Germinal center (tissue), 1 donor: ENCODE measurements around the gene SERGEF.

Source experiments
- DNase-seq: peaks from one replicate; pipeline ENCODE4 v3.0.0; 2012; ENCODE audit warnings: mixed read lengths, low spot score

The SERGEF gene

DNA sequence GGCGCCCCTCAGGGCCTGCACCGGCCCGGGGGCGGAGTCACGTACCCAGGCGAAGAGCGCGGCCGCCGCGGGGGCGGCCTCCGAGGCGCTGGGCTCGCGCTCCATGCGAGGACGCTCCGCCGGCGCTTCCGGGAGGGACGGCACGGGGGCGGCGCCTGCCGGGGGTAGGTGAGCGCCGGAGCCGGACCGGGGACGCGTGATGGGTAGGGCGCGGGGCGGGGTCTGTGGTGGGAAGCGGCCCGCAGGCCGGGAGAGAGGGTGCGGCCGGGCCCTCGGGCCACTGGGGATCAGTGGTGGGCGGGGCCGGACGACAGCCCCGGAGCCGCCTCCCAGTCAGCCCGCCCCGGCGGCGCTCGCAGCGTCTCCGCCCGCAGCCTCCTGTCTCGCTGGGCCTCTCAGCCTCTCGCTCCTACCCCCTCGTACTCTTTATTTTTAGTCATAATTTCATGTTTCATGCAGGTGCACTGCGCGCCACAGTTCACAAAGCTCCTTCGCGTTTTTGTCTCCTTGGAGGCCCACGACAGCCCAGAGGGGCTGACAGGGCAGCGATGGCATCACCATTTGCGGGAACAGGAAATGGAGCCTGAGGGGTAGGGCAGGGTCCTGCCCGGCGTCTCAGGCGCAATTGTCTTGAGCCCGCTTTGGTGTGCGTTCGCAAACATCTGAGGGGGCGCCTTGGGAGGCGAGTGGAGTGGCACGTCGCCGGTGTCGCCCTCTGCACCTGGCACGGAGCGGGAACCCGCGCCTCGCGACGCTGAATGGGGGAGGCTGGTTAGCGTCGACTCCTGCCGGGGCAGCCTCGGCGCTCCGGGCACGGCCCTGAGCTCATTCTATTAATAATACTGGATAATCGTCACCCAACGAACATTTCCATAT, at the start of gene SERGEF:
Gene SERGEF (minus strand): TSS at position 142 of the 876 bp plus-strand sequence. CDS start 37 bp downstream, at position 105.
- DNase-seq = peak; percentile 95

DNA sequence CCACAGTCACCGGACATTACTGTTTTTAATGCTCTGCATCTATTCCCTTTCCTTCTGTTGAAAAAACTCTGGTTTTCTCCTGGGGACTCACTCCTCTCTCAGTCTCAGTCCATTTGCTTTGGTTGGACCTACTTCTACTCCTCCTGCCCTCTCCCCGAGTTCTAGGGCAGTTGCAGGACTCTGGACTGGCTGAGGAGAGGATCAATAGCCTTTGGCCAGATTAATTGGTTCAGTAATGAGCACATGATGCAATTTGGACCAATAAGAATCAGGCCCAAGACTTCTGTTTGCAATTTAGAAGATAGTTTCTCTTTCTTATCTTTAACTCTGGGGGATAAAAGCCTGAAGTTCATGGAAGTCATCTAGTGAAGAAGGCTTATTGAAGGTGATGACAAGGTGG, 48.5 kb upstream of the SERGEF start:
- no peak for DNase-seq

DNA sequence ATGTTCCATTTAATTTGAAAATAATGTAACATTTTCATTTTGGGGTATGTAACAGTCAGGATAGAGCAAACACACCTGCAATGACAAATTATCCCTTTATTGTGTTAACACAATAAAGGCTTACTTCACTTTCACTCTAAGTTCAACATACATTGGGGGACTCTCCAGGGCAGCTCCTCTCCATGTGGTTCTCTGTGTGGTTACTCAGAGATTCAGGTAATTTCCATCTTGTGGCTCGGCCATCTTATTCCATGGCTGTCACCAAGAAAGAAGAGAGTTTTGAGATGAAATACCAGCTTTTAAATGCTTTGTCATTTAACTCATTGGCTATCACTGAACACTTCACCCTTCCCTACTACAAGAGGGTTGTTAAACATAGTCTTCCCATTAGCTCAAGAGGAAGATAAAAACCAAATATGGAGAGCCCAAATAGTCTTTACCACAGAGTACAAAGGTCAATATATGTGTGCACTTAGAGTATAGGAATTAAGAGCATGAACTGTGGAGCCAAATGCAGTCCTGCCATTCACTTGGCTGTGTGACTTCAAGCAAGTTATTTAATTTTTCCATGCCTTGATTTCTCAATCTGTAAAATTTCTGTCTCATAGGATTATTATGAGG, 43.8 kb upstream of the SERGEF start:
- DNase-seq = no peak

DNA sequence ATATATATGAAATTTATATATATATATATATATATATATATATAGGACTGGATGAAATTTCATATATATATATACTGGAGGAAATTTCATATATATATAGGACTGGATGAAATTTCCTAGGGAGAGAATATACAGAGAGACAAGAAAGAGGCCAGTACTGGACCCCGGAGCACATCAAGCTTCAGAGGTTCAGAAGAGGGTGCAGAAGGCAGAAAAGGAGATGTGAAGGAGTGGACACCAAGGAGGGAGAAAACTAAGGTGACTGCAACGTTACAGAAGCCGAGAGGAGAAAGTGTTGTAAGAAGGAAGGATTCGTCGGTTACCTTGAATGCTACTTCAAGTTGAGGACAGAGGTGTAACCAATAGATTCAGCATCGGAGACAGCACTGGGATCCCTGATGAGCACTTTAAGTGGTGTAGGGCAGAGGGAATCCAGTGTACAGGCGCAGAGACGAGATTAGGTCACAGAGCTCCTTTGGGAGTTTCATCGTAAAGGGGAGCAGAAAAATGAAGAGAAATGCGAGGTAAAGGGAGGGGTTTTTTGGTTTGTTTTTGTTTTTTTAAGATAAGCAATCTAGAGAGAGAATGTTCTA, 41.8 kb upstream of the SERGEF start:
- no peak for DNase-seq

DNA sequence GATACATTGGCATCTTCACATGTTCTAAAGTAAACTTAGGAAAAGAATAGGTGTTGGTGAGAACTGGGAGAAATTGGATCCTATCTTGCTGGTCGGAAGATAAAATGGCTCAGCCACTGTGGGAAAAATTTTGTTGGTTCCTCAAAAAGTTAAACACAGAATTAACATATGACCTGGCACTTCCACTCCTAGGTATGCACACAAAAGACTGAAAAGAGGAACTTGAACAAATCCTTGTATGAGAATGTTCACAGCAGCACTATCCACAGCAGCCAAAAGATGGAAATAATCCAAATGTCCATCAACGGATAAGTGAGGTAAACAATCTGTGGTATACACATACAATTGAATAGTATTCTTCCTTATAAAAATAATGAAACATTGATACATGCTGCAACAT, 38.0 kb upstream of the SERGEF start:
- DNase-seq = no peak

DNA sequence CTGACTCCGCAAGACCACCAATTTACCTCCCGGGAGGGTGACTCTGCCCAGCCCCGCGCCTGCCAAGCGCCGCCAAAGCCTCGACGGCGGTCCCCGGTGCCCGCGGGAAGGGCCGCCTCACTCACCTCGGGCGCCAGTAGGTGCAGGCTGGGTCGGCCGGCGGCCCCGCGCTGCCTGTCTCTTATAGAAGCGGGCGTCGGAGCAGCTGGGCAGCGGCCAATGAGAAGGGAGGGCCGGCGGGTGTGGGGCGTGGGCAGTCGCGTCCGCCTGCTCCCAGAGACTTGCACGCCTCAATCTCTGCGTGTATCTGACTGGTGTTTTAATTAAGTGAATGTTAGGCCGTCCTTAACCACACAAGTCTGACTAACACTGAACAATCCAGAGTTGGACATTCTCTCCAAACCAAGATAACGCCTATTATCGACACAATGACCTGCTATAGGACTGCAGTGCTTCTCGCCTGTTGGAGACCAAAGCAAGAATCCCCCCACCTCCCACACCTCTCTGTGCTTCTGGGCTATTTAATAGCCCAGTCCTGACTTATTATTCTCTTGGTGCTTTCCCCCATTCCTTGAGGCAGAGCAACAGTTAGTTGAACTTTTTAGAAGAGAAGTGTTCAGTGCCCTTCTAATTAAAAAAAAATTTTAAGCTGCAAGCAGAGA, 33.4 kb upstream of the SERGEF start, which contains the start of gene TPH1:
Gene TPH1 (minus strand): TSS at position 154 of the 662 bp plus-strand sequence. CDS start 5,507 bp downstream, outside the sequence.
- no peak for DNase-seq

DNA sequence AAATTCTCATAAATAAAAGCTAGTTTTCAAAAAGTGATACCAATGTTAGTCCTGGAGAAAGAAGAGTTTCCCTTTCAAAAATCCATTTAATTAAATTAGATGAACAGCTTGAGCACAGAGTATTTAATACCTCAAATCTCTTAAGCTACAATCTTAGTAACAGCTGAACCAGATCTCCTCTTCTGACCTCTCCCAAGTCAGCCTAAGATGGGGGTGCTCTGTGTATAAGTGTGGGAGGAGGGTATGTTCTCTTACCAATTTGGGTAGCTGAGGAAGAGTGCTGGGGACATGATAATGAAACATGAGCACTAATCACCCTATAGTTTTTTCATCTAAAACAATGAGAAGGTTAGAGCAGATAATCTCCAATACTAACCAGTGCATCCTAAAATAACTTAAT, 23.6 kb upstream of the SERGEF start:
- no peak for DNase-seq

DNA sequence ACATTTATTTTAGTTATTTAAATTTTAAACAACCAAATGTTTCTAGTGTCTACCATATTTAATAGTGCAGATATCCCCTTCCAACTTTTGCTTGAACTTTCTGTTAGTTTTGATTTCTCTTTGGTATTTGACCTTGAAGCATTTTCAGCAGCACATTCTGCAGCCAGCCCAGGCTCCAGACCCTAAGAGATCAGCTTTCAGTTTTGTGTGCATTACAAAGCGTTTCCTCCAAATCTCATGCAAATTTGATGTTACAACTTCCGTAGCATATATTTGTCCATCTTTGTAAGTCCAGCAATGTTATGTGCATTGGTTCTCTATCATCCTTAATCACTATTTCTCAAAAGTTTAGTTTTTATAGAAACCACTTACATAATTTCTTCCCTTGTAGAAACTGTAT, 14.6 kb upstream of the SERGEF start:
- no peak for DNase-seq

DNA sequence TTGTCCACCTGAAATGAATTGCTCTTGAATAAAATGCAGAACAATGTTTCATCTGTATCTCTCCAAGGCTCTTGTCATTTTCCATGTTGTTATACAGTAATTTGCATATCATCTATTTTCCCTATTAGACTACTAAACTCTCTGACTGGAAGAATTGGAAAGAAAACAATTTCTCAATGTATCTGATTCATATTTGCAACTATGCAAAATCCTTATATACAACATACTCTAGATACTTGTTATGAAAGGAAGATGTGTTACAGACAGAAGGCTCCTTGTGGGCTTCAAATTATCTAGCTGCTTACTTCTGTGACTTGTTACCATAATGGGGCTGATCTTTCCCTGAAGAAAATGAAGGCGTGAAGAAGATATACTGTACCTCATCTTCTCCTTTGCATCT, 9.6 kb upstream of the SERGEF start:
- no peak for DNase-seq

DNA sequence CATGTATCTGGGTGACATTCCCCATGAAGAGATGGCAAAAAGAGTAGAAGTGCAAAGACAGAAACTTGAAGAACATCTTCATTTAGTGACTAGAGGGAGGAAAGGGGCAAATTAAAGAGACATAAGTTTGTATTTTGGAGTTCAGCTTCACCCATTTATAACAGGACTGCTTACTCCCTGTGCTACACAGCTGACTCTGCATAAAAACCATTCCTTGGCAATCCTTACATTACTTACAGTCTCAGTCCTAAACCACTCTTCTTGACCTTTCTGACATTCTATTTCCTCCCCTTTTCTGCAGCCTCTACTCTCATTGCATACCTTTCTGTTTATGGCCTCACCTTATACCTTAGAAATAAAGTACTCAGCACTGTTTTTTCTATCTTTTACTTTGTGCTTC, 6.8 kb upstream of the SERGEF start:
- DNase-seq = no peak

DNA sequence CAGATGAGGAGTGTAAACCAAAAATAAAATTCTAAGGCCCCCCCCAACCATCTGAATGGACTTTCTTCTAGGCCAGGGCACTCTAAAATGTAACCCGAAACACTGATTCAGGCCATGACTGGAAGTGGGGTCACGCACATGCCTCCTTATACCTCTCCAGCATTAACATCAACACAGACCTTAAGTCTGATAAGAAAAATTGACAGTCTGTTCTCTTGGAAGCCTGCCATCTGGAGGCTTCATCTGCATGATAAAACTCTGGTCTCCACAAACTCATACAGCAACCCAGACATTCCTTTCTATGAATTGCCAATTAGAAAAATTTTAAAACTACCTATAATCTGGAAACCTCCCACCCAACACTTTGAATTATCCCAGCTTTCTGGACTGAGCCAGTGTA, 3.9 kb upstream of the SERGEF start:
- no peak for DNase-seq

DNA sequence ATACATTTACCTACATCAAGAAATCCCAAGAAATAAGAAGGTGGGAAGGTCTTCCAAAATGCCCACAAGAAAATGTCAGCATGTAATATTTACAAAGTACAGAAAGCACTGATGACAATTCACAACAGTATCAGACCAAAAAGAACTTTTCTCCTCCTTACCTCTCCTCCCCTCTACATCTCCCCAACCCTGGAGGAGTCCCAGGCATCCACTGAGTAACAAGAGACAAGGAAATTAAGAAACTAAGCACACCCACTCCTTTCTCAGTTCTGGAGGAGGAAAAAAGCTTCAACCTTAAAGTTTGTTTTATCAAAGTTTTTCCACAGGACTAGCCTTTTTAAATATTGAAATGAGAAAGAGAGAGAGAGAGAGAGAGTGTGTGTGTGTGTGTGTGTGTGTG, 2.0 kb upstream of the SERGEF start:
- DNase-seq = no peak

DNA sequence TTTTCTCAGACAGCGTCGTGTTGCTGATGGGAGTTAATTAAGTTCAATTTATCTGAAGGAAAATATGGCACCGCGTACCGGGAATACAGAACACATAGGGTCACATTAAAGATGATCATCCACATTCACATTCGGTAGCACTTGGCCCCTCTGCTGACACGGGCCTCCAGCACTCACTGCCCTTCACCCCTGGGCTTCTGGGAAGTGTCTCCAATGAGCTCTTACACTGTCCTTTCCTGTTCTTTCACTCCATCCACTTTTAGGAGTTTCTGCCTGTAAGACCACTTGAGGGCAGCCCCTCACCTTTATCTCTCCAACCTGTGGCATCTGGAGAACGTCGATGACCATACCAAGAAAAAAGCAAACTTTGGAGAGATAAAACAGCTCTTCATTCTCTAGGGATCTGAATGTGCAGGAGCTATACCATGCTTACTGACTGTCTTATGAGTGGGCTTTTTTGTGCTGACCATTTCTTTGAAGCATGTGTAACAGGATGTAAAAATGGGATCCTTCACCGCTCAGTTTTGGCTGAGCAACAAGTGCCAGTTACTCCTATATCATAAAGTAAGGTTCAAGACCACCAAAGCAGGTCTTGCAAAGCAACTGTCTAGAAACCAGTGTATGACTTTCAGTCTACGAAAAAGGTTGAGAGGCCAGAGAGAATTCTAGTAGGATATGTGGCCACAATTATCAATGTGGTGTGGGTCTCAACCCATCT, 1.1 kb upstream of the SERGEF start:
- DNase-seq = no peak

DNA sequence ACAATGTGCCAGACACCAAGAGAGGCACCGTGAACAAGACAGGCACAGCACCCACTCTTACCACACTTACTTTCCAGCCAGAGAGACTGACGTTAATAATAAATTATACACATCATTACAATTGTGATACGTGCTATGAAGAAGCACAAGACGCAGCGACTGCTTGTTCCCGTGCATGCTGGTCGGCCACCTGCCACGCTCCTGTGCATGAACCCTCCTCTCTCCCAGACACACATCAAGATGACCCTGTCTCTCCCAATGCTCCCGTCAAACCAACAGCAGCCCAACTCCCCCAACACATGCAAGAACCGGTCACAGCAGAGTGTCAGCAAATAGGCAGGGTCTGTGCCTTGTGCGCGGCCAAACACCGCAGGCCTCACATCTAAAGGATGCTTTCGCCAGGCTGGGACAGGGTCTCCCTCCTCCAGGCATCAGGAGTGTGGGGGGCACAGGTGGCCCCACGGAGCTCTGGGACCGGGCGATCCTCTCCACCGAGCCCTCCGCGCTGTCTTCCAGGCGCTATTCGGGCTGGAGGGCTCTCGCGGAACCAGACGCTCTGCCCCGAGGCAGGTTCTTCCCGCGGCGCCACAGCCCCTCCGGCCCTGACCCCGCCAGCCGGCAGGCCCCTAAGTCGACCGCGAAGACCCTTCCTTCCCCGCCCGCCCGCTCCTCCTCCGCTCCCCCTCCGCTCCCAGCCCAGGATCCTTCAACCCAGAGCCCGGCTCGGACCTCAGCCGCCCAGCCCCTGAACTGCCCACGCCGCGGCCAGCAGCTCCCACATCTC, 533 bp downstream of the SERGEF start:
- peak; percentile 24 for DNase-seq

DNA sequence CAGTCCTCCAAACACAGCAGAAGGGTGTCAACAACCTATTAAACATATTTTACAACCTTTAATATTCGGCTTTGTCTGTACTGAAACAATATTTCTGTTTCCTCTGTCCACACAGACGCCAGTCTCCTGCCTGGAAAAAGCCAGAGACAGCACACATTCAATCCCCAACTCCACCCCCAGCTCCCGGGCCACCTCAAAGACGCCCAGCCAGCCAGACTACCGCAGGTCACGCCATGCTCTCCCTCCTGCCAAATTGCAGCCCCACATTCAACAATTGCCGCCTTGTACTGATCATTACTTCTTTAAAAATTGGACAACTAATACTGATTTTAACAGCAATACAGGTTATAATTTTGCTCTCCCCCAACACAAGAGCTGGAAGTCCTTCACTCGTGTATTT, 1.2 kb downstream of the SERGEF start:
- DNase-seq = no peak

DNA sequence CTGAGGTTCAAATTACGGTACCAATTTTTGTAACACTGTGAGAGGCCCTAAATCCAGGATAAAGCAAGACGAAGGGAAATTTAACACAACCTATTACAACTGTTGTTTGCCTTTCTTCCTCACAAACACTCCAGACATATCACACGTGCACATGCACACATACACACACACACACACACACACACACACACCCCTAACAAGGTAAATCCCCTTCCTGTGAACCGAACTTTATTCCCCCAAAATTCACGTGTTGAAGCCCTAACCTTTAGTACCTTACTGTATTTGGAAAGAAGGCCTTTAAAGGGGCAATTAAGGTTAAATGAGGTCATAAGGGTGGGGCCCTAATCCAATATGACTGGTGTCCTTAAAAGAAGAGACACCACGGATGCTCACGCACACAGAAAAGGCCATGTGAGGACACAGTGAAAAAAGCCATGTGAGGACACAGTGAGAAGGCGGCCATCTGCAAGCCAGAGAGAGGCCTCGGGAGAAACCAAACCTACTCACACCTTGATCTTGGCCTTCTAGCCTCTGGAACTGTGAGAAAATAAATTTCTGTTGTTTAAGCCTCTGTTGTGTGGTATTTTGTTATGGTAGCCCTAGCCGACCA, 1.8 kb downstream of the SERGEF start:
- no peak for DNase-seq

DNA sequence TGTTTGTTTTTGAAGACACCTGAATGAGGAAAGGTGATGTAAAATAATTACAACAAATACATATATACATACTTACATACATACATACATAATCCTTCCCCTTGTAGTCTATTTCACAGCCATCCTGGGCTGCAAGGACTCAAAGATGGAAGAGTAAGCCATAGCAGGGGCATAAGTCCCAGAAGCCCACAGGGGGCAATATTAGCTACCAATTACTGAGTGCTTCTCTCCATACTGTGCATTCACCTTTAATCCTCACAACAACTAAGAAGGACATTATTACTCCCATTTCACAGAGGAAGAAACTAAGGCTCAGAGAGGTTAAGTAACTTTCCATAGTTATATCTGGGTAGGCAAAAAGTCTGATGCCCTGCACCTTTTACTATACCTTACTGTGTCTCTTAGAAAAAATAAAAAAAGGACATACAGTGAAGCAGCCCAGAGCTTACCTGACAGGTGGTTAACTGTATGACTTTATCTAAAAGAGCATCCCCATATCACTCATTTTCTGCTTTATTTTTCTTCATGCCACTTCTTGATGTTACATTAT, 2.7 kb downstream of the SERGEF start:
- no peak for DNase-seq

DNA sequence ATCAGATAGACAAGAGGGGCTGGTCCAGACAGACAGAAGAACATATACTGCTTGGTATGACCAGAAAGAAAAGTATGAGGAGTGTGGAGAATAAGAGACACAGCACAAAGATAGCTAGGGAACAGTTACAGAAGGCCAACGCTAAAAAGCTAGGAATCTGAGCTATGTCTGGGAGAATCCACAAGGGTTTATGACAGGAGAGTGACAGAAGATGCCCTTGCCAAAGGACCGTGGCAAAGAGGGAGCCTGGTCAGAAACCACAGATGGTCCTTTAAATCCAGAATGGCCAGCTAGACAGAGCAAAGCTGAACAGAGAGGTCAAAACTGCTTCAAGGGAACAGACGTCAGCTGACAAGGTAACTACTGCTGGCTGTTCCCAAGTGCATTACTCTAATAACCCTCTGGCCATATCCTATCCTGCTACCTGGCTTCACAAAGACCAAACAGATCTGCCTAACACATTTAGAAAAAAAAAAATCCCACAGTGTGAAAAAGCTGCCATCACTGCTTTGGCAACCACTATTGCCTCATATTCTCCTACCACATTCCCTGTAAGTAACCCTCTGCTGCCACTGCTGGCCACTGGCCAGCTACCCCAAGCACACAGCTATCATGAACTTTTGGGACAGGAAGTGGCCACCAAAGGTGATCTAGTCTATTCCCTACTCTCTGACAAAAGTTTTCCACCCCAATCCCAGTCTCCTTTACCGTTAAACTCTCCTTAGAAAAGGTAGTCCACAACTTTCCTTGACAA, 7.3 kb downstream of the SERGEF start:
- no peak for DNase-seq

DNA sequence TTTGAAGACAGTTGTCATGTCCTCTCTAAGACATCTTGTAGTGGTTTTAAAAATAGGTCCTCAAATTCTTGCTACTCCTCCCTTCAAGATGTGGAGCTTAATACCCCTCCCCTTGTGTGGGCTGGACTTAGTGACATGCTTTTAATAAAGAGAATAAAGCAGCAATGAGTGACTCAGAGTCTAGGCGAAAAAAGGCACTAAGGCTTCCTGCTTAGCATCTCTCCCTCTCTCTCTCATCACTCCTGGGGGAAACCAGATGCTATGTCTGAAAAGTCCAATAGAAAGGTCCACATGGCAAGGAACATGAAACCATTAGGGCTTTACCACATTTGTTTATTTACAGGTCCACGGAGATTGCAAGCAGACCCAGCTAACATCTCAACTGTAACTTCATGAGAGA, 11.7 kb downstream of the SERGEF start:
- no peak for DNase-seq

DNA sequence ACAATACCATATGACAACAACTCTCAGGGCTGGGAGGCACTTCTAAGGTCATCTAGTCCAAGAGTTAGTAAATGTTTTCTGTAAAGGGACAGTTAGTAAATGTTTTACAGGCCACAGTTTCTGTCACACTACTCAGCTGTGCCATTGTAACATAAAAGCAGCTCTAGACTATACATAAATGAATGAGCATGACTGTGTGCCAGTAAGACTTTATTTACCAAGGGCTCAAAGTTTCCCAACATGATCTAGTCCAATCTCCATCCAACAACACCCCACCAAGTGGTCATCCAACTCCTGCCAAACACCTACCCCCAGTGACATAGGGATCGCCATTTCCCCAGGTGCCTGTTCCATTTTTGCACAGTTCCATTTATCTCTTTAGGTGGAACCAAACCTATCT, 12.1 kb downstream of the SERGEF start:
- no peak for DNase-seq
